GM19240 (cell line): ENCODE results near the gene ATCAY.
"Not testable (repeated sequence)": the region's sequence is repeated elsewhere in the genome, so short reads cannot be mapped to it uniquely, and the experiment has no call there.

Experiments used
- DNase-seq: peaks from one replicate; pipeline ENCODE4 v3.0.0; 2011; ENCODE audit warnings: low spot score; ENCODE audit not compliant: insufficient read length

Gene ATCAY

DNA sequence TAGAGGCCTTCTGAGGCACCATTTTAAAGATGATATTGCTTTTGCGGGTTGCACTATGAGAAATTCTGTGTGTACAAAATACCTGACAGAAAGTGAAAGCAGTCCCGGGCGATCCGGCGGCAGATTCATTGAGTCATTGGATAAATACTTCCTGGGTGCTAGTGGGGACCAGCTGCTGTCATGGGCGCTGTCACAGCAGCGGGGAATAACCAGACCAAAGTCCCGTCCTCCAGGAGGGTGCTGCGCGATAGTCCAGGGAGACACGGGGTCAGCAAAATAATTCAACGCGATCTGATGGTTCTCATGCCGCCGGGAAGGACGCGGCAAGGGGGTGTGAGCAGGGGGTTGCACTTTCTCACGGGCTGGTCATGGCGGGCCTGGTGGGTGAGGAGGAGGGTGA, 25.2 kb upstream of the ATCAY start:
- DNase-seq, result no peak

DNA sequence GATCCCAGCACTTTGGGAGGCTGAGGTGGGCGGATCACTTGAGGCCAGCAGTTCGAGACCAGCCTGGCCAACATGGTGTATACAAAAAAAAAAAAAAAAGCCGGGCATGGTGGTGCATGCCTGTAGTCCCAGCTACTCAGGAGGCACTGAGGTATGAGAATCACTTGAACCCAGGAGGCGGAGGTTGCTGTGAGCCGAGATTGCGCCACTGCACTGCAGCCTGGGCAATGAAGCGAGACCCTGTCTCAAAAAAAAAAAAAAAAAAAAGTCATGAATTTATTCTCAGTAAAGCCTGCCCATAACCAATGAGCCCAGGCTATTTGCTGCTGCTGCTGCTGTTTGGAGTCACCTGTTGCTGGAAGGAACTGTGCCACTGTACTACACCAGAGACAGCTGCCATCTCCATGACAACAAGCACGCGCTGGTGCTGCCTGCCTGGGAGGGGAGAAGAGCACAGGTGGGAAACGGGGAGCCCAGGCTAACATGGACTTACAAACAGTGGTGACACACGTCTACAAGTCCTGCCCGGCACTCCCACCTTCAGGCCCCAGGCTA, 23.0 kb upstream of the ATCAY start:
- peak; percentile 47 for DNase-seq

DNA sequence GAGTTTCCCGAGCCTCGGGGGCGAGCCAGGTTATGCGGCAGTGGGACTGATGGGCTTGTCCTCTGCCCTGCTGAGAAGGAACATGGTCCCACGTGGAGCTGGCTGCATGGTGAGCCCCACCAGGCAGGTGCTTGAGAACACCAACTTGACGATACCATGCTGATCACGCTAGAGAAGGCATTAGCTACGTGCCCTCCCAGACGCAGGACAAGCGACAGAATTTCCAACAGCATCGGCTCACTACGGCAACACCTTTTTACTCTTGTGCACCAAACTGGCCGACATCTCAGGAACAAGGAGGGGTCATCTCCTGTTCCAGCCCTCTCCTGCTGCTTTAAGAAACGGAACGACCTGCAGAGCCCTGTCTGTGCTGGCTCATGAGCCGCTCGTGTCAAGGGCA, 20.0 kb upstream of the ATCAY start:
- no peak for DNase-seq

DNA sequence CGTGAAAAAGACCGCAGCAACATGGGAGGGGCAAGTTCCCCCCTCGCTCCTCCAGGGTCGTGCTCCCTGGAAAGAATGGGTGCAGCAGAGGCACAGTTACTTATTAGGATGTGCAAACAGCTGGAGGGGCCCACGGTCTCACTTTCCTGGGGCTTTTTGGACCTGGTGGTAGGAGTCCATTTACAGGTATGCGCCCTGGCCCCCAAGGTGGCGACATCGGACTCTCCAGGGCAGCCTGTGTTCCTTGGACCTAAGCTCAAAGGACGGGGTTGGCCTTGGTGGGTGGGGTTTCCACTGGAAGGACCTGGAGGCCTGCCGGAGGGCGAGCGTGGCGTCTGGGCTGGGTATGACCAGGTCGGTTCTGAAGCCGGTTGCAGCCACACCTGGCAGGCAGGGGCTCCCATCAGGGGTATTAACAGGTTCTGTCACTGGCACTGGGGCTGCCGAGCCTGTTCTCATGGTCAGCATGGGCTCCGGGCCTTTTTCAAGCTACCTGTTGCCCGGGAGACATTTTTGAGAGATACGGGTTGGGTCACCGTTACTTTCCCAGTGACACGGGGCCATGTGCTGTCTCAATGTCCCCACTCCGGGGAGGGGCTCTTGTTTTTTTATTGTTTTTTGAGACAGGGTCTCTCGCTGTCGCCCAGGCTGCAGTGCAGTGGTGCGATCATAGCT, 17.5 kb upstream of the ATCAY start:
- DNase-seq, result no peak

DNA sequence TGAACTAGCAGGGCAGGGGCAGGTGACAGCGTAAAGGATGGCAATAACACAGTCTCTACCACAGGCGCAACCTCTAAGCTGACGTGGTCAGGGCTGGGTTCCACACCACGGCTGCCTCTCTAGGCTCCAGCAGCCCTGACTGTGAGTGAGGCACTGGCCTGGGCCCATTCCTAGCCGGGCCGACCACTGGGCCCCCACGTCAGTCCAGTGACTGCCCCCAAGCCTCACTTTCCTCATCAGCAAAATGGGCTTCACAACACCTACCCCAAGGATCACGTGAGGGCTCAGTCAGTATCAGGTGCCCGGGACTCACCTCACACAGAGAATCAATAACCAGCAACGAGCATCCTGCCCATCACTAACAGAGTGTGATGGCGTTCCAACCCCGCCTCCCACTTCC, 16.8 kb upstream of the ATCAY start:
- no peak for DNase-seq

DNA sequence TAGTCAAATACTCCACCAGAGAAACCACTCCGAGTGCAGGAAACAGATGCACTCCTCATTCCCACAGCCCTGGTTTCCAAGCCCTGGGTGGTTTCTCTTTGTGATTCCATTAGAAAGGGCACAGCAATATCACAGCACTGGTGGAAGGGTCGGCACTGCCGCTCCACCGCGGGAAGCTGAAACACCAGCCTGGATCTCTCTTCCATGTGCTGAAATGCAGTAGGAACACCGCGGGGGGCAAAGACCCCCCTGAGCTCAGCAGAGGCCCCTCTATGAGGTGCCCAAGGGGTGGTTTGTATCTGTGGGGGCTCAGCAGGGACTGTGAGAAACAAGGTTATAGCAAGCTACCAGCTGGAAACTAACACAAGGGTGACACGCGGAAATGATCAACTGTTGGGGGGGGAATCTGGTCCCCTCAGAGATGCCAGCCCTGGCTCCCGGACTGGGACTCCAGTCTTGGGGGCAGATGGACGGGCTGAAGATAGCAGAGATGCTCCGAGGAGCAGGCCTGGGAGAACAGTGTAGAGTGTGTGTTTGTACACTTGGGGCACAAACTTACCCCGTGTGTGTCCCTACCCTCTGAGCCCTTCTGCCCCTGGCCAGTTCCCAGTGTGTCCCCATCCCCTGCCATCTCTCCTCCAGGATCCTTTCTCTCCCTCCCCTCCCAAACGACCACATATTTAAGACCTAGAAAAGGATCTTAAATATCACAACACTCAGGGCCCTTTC, 13.4 kb upstream of the ATCAY start:
- DNase-seq, result no peak

DNA sequence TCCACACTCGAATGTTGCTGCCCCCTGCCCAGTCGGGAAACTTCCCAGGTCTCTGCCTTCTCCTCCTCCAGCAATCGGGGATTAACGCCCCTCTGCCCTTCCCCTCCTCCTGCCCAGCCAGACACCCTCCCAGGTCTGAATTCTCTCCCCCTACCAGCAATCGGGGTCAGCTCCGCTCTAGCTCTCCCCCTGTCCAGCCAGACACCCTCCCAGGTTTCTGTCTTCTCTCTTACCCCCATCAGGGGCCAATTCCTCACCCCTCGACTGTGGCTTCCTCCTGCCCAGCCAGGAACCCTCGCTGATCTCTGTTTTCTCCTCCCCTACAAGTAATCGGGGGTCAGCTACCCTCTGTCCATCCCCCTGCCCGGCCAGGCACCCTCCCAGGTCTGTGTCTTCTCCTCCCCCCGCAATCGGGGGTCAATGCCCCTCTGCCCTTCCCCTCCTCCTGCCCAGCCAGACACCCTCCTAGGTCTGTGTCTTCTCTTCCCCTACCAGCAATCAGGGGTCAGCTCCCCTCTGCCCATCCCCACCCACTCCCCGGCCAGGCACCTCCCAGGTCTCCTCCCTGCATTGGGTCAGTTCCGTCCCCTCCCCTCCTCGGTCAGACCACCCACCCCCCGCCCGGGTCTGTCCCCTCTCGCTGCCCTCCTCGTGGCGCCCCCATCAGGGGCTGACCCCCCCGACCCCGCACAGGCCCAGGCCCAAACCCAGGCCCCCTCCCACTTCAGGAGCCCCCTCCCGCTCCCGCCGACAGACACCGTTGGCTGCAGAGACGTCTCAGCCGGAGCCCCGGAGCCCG, 12.3 kb upstream of the ATCAY start:
- DNase-seq, result no peak

DNA sequence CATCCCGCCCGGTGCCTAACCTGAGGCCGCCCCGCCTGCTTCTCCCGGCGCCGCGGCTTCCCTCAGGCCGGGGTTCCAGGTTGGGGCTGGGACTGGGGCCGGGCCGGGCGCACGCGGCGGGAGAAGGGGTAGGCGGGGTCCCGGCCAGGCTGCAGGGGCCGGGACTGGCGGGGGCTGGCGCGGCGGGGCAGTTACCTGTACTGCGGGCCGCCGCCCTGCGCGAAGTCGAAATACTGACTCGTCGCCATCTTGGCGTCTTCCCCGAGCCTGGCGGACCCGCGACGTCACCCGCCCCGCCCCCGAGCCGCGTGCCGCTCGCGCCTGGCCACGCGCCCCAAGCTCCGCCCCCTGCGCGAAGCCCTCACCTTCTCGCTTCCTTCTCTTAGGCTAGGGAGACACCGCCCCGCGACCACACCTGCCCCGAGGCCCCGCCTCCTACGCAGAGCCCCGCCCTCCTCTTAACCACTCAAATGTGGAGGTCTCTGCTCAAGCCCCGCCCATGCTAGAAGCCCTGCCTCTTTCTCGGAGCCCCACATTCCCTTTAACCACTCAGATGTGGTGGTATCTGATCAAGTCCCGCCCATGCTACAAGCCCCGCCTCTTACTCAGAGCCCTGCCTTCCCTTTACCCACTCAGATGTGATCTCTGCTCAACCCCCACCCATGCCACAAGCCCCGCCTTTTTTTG, 11.6 kb upstream of the ATCAY start, which contains the start of gene ZFR2:
Gene ZFR2 (minus strand): TSS at position 269 of the 687 bp plus-strand sequence. CDS start 21 bp downstream, at position 248.
- DNase-seq, result no peak

DNA sequence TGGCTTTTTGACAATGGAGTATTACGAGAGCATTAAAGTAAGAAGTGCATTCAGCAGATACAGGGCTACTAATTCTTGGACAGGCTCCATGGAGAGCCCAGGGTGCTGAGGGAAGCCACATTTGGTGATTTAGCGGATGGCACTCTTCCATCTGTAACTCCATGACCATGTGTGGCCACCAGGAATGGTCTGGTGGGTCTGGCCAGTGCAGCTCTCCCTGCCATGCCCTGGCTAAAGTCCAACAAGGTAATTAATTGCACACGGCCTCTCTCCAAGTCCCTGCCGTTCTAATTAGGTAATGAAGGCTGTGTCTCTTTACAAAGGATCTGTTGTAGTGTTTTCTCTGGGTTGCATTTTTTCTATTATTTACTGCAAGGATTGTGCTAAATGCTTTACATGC, 7.3 kb upstream of the ATCAY start:
- no peak for DNase-seq

DNA sequence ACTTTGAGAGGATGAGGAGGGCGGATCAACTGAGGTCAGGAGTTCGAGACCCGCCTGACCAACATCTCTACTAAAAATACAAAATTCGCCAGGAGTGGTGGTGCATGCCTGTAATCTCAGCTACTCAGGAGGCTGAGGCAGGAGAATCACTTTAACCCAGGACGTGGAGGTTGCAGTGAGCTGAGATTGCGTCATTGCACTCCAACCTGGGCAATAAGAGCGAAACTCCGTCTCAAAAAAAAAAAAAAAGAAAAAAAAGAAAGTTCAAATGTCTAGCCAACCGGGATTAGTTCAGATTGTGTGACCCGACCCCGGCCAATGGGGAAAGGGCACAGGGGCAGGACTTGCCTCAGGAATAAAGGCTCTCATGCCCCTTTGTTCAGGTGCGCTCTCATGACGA, 5.8 kb upstream of the ATCAY start:
- DNase-seq, result not testable (repeated sequence)

DNA sequence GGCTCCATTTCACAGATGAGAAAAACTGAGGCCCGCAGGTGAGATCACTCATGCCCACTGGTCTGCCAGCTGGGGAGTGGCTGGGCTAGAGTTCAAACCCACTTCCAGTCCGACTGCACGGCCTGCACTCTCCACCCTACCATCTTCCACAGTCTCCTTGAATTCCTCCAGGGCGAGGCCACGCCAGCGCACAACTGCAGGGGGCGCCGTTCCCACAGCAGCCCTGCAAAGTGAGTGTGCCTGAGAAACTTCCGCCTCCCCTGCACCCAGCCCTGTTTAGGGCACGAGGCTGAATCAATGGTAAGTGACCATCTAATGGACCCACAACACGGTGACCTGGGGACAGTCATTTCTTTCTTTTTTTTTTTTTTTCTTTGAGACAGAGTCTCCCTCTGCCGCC, 829 bp upstream of the ATCAY start:
- DNase-seq, result no peak

DNA sequence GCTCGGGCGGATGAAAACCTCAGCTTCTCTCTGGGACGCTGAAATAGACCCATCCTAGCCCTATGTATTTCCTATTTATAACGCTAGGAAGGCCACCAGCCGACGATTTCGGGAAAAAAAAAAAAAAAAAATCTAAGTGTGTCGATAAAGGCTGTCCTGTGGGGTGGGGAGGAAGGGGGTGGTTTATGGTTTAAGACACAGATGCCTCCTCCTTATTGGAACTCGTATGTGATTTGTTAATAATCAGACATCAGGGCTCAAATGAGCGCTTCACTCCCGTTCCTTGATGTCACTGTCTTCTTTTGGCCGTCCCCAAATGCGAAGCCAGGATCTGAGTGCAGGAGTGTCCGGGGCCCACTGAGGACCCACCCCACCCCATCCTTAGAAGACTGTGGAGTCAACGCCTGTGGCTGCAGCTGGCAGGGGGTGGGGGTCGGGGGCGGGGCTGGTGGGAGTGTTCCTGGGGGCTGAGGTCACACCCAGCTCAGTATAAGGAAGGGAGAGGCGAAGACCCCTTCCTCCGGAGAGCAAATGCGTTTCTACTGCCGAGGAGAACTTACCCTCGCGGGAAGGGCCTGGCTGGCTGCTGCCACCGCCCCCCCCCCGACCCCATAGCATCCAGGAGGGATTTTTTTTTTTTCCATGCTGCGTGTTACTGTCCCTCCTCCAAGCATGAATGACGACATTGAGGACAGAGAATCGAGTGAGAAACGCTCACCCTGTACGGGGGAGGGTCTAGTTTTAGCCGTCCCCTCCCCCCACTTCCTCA, 971 bp downstream of the ATCAY start:
- DNase-seq, result no peak

DNA sequence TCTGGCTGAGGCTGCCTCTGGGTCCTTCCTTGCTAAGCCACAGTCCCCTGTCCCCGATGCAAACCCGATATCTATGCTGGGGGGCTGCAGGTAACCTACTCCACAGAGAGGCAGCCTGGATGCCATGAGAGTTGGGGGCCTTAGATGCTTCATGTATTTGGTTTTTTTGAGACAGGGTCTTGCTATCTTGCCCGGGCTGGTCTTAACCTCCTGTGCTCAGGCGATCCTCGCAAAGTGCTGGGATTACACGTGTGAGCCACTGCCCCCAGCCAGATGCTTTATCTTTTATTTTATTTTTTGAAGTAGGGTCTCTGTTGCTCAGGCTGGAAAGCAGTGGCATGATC, 1.5 kb downstream of the ATCAY start:
- no peak for DNase-seq

DNA sequence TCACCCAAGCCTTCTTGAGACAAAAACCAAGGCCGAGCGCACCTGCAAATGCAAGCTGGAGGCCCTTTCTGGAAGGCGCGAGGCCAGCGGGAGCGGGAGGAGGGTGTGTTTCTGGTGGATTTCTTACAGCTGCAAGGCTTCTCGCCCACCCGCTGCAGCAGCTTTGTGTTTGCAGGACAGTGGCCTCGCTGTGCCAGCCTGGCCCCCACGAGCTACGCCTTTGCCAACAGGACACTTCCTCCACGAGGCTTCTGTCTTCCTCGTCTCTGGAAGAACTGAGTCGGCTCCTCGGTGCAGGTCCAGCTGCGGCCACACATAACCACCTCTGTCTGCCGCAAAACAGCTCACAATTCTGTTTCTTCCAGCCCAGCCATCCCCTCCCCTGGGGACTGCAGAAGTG, 10.1 kb downstream of the ATCAY start:
- no peak for DNase-seq

DNA sequence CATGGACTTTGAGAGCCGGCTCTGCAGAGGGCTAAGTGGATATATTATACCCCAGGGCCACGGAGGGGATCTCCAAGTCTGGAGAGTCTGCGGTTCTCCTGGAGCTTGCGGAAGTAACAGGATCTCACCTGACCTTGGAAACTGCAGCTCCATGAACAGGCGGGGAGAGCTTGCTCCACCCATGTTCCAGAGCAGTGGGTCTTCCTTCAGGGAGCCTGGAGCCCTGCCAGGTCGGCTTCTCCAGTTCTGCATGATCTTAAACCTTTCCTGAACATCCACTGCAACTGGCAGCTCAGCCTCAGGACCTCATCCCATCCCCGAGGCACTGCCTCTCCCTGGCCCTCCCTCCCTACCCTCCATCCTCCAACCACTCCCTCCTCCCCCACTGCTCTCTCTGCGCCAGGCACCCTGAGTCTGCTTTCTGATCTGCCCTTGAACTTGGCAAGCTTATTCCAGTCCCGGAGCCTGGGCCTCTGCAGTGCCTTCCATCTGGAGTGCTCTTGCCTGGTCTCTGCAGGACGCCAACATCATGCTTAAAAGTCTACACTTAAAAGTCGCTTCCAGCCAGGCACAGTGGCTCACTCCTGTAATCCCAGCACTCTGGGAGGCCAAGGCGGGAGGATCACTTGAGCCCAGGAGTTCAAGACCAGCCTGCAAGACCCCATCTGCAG, 13.2 kb downstream of the ATCAY start:
- DNase-seq, result no peak

DNA sequence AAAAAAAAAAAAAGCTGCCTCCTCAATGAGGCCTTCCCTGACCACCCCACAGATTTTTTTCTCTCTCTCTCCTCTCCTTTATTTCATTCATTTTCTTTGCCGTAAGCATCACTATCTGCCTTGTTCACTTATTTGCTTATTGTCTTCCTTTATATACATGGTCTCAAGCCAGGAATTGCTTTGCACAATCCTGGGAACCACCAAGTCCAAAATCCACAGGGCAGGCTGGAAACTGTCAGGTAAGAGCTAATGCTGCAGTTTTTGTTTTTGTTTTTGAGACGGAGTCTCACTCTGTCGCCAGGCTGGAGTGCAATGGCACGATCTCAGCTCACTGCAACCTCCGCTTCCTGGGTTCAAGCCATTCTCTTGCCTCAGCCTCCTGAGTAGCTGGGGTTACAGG, 14.5 kb downstream of the ATCAY start:
- not testable (repeated sequence) for DNase-seq

DNA sequence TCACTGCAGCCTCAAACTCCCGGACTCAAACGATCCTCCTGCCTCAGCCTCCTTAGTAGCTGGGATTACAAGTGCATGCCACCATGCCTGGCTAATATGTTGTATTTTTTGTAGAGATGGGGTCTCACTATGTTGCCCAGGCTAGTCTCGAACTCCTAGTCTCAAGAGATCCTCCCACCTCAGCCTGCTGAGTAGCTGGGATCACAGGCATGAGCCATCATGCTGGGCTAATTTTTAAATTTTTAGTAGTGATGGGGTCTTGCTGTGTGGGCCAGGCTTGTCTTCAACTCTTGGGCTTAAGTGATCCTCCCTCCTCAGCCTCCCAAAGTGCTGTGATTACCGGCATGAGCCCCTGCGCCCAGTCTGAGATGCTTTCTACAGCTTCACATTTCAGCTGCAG, 15.3 kb downstream of the ATCAY start:
- DNase-seq, result no peak

DNA sequence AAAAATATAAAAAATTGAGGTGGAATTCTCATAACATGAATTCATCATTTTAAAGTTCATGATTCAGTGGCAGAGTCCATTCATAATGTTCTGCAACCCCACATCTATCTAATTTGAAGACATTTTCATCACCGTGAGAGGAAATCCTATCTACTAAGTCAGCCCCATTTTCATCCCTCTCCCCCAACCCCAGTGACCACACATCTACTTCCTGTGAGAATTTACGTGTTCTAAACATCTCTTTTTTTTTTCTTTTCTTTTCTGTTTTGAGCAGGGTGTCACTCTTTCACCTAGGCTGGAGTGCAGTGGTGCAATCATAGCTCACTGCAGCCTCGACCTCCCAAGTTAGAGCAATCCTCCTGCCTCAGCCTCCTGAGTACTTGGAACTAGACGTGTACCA, 17.5 kb downstream of the ATCAY start:
- no peak for DNase-seq

DNA sequence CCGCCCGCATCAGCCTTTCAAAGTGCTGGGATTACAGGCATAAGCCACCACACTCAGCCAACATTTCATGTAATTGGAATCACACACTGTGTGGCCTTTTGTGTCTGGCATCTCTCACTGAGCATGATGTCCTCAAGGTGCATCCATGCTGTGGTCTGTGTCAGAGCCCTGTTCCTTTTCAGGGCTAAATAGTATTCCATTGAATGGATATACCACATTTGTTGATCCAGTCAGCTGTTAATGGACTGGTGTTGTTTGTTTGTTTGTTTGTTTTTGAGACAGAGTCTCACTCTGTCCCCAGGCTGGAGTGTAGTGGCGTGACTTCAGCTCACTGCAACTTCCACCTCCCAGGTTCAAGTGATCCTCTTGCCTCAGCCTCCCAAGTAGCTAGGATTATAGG, 17.9 kb downstream of the ATCAY start:
- DNase-seq, result no peak
